Renal cortical epithelial cell (primary cell): Measurements from ENCODE around the gene PRDM2. TPM values are rescaled to one million over a fixed set of nuclear protein-coding genes. Genes with fewer than 3 reads are reported as not detected.

ENCODE experiments used
- DNase-seq: peaks from one replicate; pipeline ENCODE4 v3.0.0-alpha.2; 2011; ENCODE audit warnings: low read depth
- total RNA-seq: library from RNA; depleted of rRNA; stranded (reverse); fragments of >200 nt; gene quantifications from 2 replicates; pipeline ENCODE4 v1.2.3, GENCODE V29; 2014

Gene PRDM2
- total RNA-seq, 1 donor from 2014 or later: 17.5 TPM

GRCh38 chr1:13733711-13734110, 33.7 kb downstream of the PRDM2 start:
- no peak for DNase-seq

GRCh38 chr1:13735168-13735930, 35.4 kb downstream of the PRDM2 start:
- no peak for DNase-seq

DNA sequence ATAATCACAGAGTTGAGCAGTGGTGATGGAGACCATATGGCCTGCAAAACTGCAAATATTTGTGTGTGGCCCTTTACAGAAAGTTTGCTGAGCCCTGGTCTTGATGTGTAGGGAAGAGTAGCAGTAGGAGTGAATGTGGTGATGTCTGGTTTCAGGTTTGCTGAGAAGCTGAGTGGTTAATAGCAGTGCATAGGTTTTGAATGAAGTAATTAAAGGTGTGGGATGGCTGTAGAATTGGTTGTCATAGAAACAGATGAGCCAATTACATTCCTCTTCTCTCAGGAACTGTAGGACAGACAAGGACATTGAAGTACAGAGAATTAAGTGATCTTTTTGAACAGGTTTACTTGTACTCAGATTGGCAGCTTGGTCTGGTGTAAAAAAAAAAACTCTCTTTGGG, 37.4 kb downstream of the PRDM2 start:
- DNase-seq: no peak

- no peak for DNase-seq
These were observed 46.4 kb downstream of the PRDM2 start for GRCh38 chr1:13746342-13746741.

DNA sequence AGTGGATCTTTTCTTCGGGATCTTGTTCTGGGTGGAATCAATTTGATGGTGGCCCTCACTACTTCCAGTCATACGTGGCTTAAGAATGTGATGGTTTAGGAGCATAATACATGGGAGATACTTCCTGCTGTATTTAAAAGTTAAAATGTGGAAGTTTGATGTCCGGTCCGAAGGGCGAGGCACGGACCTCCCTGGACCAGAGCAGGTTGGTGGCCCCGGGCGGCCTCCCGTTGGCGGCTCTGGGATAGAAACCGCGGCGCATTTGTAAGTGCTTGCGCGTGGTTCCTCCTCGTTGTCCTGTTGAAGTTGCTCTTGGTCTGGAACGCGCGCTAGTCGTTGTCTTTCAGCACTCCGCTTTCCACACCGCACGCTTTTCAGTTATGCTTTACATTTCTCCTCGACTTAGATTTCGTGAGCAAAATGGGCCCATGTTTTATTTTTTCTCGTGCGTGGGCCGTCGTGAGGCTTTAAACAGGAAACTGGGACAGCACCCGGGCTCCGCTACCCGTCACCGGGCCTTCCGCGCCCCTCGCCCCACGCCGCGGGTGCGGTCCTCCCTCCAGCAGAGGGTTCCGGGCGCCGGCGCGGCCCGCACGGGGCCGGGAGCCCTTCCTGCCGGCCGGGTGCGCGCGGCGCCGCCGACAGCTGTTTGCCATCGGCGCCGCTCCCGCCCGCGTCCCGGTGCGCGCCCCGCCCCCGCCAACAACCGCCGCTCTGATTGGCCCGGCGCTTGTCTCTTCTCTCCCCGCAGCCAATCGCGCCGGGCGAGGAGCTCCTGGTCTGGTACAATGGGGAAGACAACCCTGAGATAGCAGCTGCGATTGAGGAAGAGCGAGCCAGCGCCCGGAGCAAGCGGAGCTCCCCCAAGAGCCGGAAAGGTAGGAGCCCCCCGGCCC, 48.9 kb downstream of the PRDM2 start:
- DNase-seq: peak; percentile 75

GRCh38 chr1:13749543-13750341, 49.8 kb downstream of the PRDM2 start:
- no peak for DNase-seq

GRCh38 chr1:13751458-13751871, 51.5 kb downstream of the PRDM2 start:
- DNase-seq: no peak

GRCh38 chr1:13751985-13752384, 52.0 kb downstream of the PRDM2 start:
- peak; percentile 32 for DNase-seq

DNA sequence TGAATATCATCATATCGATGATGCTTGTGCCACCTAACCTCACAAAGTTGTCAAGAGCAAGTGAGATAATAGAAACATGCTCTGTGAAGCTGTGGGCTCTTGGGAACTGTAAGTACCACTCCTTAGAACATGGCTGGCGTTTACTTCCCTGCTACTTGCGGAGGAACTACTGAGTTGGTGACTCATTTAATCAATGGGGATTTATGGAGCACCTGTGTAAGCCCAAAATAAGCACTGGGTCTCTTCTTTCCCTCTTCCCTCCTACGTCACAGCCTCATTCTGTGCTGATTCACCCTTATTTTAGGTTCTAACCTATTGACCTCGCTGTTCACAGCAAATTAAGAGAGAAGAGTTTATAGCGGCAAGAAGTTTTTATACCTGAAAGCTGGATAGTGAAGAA, 52.9 kb downstream of the PRDM2 start:
- DNase-seq: no peak

GRCh38 chr1:13753636-13754402, 53.8 kb downstream of the PRDM2 start:
- no peak for DNase-seq

GRCh38 chr1:13754510-13755103, 54.6 kb downstream of the PRDM2 start:
- no peak for DNase-seq

- DNase-seq: no peak
These were observed 56.7 kb downstream of the PRDM2 start for GRCh38 chr1:13756557-13757315.

GRCh38 chr1:13757693-13758092, 57.7 kb downstream of the PRDM2 start:
- DNase-seq: peak; percentile 30

DNA sequence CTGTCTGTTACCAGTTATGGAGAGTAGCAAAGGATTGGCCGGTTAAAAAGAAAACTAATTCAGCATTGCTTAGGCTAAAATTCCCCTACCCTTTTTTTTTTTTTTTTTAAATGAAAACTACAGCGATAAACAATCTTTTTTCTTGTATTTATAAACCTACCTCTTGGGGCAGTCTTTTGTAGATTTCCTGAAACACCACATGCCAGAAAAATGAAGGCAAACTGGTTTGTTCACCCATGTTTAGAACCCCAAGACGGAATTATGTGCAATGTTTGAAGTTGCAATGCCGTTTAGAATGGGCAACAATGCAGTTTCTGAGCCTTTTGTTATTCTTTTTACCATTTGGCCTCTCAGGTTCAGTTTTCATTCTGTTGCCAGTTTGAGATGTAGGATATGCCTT, 59.1 kb downstream of the PRDM2 start:
- peak; percentile 58 for DNase-seq

GRCh38 chr1:13760340-13760739, 60.4 kb downstream of the PRDM2 start:
- DNase-seq: no peak

GRCh38 chr1:13760921-13761320, 60.9 kb downstream of the PRDM2 start:
- no peak for DNase-seq

- DNase-seq: no peak
These were observed 61.9 kb downstream of the PRDM2 start for GRCh38 chr1:13761883-13762282.

- DNase-seq: no peak
These were observed 62.7 kb downstream of the PRDM2 start for GRCh38 chr1:13762642-13763041.

GRCh38 chr1:13763222-13763621, 63.2 kb downstream of the PRDM2 start:
- no peak for DNase-seq

GRCh38 chr1:13763991-13764390, 64.0 kb downstream of the PRDM2 start:
- DNase-seq: no peak
